ENCODE data around the gene TBCK. TPM values are rescaled to one million over a fixed set of nuclear protein-coding genes. Genes with fewer than 3 reads are reported as not detected.
"Not testable (repeated sequence)": the region's sequence is repeated elsewhere in the genome, so short reads cannot be mapped to it uniquely, and the experiment has no call there.

Gene TBCK
- total RNA-seq, 1 experiment from 2014 or later, result 28.6 TPM

- TF ChIP-seq RORB (CRISPR knock-in tag; IDR thresholded peaks at IDR 0.05), result no peak
- TF ChIP-seq ETV6 (CRISPR knock-in tag; IDR thresholded peaks at IDR 0.05), result no peak
- no peak for TF ChIP-seq ZNF425 (CRISPR knock-in tag; conservative IDR thresholded peaks at IDR 0.05)
- TF ChIP-seq NFYB (CRISPR knock-in tag; conservative IDR thresholded peaks at IDR 0.05; ENCODE audit: low read depth), result no peak
- no peak for TF ChIP-seq ZNF512 (CRISPR knock-in tag; IDR thresholded peaks at IDR 0.05; ENCODE audit: borderline replicate concordance)
- no peak for TF ChIP-seq ERG (CRISPR knock-in tag; IDR thresholded peaks at IDR 0.05)
- TF ChIP-seq ATF2 (CRISPR knock-in tag; IDR thresholded peaks at IDR 0.05; ENCODE audit: borderline replicate concordance, low read depth), result no peak
- TF ChIP-seq CREB1 (CRISPR knock-in tag; IDR thresholded peaks at IDR 0.05), result no peak
- no peak for TF ChIP-seq USF1 (CRISPR knock-in tag; IDR thresholded peaks at IDR 0.05)
- no peak for TF ChIP-seq E2F4 (CRISPR knock-in tag; IDR thresholded peaks at IDR 0.05; ENCODE audit: borderline replicate concordance, low read depth)
- no peak for TF ChIP-seq ZNF219 (CRISPR knock-in tag; IDR thresholded peaks at IDR 0.05; ENCODE audit: borderline replicate concordance)
- TF ChIP-seq CDX4 (CRISPR knock-in tag; IDR thresholded peaks at IDR 0.05; ENCODE audit: borderline replicate concordance), result no peak
These were observed 201.7 kb downstream of the TBCK start (continued) for GRCh38 chr4:106114270-106114669.

GRCh38 chr4:106111778-106112469 is 204.1 kb downstream of the TBCK start:
- DNase-seq (ENCODE audit: low spot score); POLR2A ChIA-PET; ATAC-seq; H3K27ac Mint-ChIP-seq; H3K4me3 Mint-ChIP-seq; CTCF ChIA-PET: not testable (repeated sequence)
- Mint-ChIP-seq H3K4me1 (peaks cover 13% of the 10 kb centered on the region), H3K9me3 (peaks cover 77% of the 10 kb centered on the region), H3K27me3 (ENCODE audit: low read depth) (peaks cover 32% of the 10 kb centered on the region), H3K36me3 (peaks cover 91% of the 10 kb centered on the region)

GRCh38 chr4:106109929-106110328 is 206.1 kb downstream of the TBCK start:
- H3K27ac Mint-ChIP-seq, result no peak overlapping the region
- POLR2A ChIA-PET, result no interaction called here
- peaks cover 32% of the 10 kb centered on the region for H3K27me3 Mint-ChIP-seq (ENCODE audit: low read depth)
- peaks cover 82% of the 10 kb centered on the region for H3K9me3 Mint-ChIP-seq
- ATAC-seq, result no peak
- H3K4me3 Mint-ChIP-seq, result no peak overlapping the region
- CTCF ChIA-PET, result no interaction called here
- H3K36me3 Mint-ChIP-seq, result peaks cover 84% of the 10 kb centered on the region
- no peak for DNase-seq (ENCODE audit: low spot score)
- H3K4me1 Mint-ChIP-seq, result peaks cover 12% of the 10 kb centered on the region
- TF ChIP-seq SP1 (CRISPR knock-in tag; conservative IDR thresholded peaks at IDR 0.05) (no peak), PREB (CRISPR knock-in tag; IDR thresholded peaks at IDR 0.05; ENCODE audit: borderline replicate concordance) (no peak), SOX15 (CRISPR knock-in tag; IDR thresholded peaks at IDR 0.05) (no peak), AR (CRISPR knock-in tag; IDR thresholded peaks at IDR 0.05) (no peak), ZSCAN18 (CRISPR knock-in tag; IDR thresholded peaks at IDR 0.05) (no peak)

Data from WTC11 (cell line).